Mesenchymal stem cell (in vitro differentiated cells and primary cell): ENCODE measurements around the gene KLF7.

Experiments
- DNase-seq: peaks from one replicate; pipeline ENCODE4 v3.0.0-alpha.2; 2013
- H2AFZ ChIP-seq: one replicate; pipeline ENCODE4 v1.6.1; 2013; ENCODE audit warnings: low read depth, mild to moderate bottlenecking, control low read depth, inconsistent platforms, low read length, moderate library complexity
- H2AK5ac ChIP-seq: 2 replicates; pipeline ENCODE4 v1.6.1; 2013; ENCODE audit warnings: low read length, moderate library complexity, mild to moderate bottlenecking, inconsistent platforms; ENCODE audit not compliant: severe bottlenecking
- H2BK120ac ChIP-seq: one replicate; pipeline ENCODE4 v1.6.1; 2013; ENCODE audit warnings: low read depth, mild to moderate bottlenecking, inconsistent platforms, low read length, moderate library complexity
- H2BK12ac ChIP-seq, 2 experiments: one replicate each; pipeline ENCODE4 v1.6.1; 2013; ENCODE audit warnings: inconsistent platforms in 2 of 2, low read length in 2 of 2, mild to moderate bottlenecking in 2 of 2, moderate library complexity in 2 of 2, control low read depth in 1 of 2
- H2BK15ac ChIP-seq: one replicate; pipeline ENCODE4 v1.6.1; 2013; ENCODE audit warnings: mild to moderate bottlenecking, low read depth, inconsistent platforms; ENCODE audit not compliant: poor library complexity, severe bottlenecking
- H2BK5ac ChIP-seq: 2 replicates; pipeline ENCODE4 v1.6.1; 2013; ENCODE audit warnings: low read depth, mild to moderate bottlenecking, low read length, control low read depth, inconsistent platforms; ENCODE audit not compliant: poor library complexity, severe bottlenecking
- H3K14ac ChIP-seq, 2 experiments: one replicate each; pipeline ENCODE4 v1.6.1; 2013; ENCODE audit warnings: inconsistent platforms in 2 of 2, low read length in 2 of 2, control low read depth in 1 of 2, mild to moderate bottlenecking in 1 of 2, moderate library complexity in 1 of 2
- H3K18ac ChIP-seq, 2 experiments: one replicate each; pipeline ENCODE4 v1.6.1; 2013; ENCODE audit warnings: inconsistent platforms in 2 of 2, low read length in 2 of 2, control low read depth in 1 of 2, low read depth in 1 of 2, mild to moderate bottlenecking in 1 of 2
- H3K23ac ChIP-seq, 2 experiments: one replicate each; pipeline ENCODE4 v1.6.1; 2013; ENCODE audit warnings: inconsistent platforms in 2 of 2, low read length in 2 of 2, mild to moderate bottlenecking in 2 of 2, moderate library complexity in 2 of 2, control low read depth in 1 of 2
- H3K27ac ChIP-seq: 2 replicates; pipeline ENCODE4 v1.5.1; 2013; ENCODE audit warnings: mild to moderate bottlenecking, moderate library complexity, low read length, control low read depth, inconsistent platforms; ENCODE audit not compliant: poor library complexity, severe bottlenecking
- H3K27me3 ChIP-seq, 2 experiments: 2 replicates each; pipeline versions ENCODE4 v1.6.1 to v1.7.0; 2013; ENCODE audit warnings: low read length in 2 of 2, mild to moderate bottlenecking in 2 of 2, moderate library complexity in 2 of 2, control low read depth in 1 of 2, inconsistent platforms in 1 of 2; ENCODE audit not compliant: control insufficient read depth in 1 of 2, insufficient read depth in 1 of 2
- H3K36me3 ChIP-seq, 2 experiments: 2 replicates each; pipeline versions ENCODE4 v1.6.1 to v1.7.0; 2013; ENCODE audit warnings: low read length in 2 of 2, control low read depth in 1 of 2, inconsistent platforms in 1 of 2, low read depth in 1 of 2, mild to moderate bottlenecking in 1 of 2; ENCODE audit not compliant: insufficient read depth in 2 of 2, control insufficient read depth in 1 of 2
- H3K4ac ChIP-seq, 2 experiments: one replicate each; pipeline ENCODE4 v1.6.1; 2013; ENCODE audit warnings: inconsistent platforms in 2 of 2, low read length in 2 of 2, mild to moderate bottlenecking in 2 of 2, moderate library complexity in 2 of 2, control low read depth in 1 of 2, low read depth in 1 of 2
- H3K4me1 ChIP-seq: 2 replicates; pipeline ENCODE4 v1.6.1; 2013; ENCODE audit warnings: low read depth, low read length, control low read depth; ENCODE audit not compliant: control insufficient read depth, insufficient read depth
- H3K4me2 ChIP-seq: 2 replicates; pipeline ENCODE4 v1.6.1; 2013; ENCODE audit warnings: low read length, mild to moderate bottlenecking, inconsistent platforms; ENCODE audit not compliant: poor library complexity, severe bottlenecking
- H3K4me3 ChIP-seq, 2 experiments: 2 replicates each; pipeline versions ENCODE4 v1.5.1 to v1.7.0; 2013; ENCODE audit warnings: low read length in 2 of 2, mild to moderate bottlenecking in 2 of 2, control low read depth in 1 of 2, low read depth in 1 of 2; ENCODE audit not compliant: insufficient read depth in 1 of 2
- H3K79me1 ChIP-seq: replicated peaks from 2 replicates; pipeline ENCODE4 v1.6.1; 2013; ENCODE audit warnings: mild to moderate bottlenecking, control low read depth, low read length, inconsistent platforms; ENCODE audit not compliant: poor library complexity, severe bottlenecking
- H3K9ac ChIP-seq: 2 replicates; pipeline ENCODE4 v1.7.0; 2013; ENCODE audit warnings: mild to moderate bottlenecking, low read length, moderate library complexity
- H3K9me3 ChIP-seq: 2 replicates; pipeline ENCODE4 v1.7.0; 2013; ENCODE audit warnings: mild to moderate bottlenecking, low read length; ENCODE audit not compliant: control insufficient read depth
- H4K8ac ChIP-seq: one replicate; pipeline ENCODE4 v1.6.1; 2013; ENCODE audit warnings: inconsistent platforms, mild to moderate bottlenecking, low read length, moderate library complexity
- H4K91ac ChIP-seq: one replicate; pipeline ENCODE4 v1.6.1; 2013; ENCODE audit warnings: mild to moderate bottlenecking, low read length, inconsistent platforms
- WGBS: methylation state at CpG from one replicate; pipeline ENCODE4 v1.1.7; 2013; ENCODE audit warnings: mixed read lengths; 5-methylcytosine and 5-hydroxymethylcytosine counted together

KLF7 gene

GRCh38 chr2:207101984-207102383, 63.8 kb downstream of the KLF7 start:
- no peak overlapping the region for H3K4me3 ChIP-seq
- no peak overlapping the region for H4K91ac ChIP-seq
- H4K8ac ChIP-seq: no peak overlapping the region
- peaks cover 2% of the 10 kb centered on the region for H3K4me1 ChIP-seq
- peaks cover 17 to 66% of the 10 kb centered on the region in 2 experiments for H3K36me3 ChIP-seq
- no peak overlapping the region for H3K9ac ChIP-seq
- no peak overlapping the region for H3K4ac ChIP-seq
- no peak overlapping the region for H2BK15ac ChIP-seq
- H2BK12ac ChIP-seq: no peak overlapping the region
- 91% methylated on average over 1 of the region's 1 CpG for WGBS
- no peak overlapping the region for H3K4me2 ChIP-seq
- no peak overlapping the region for H3K27ac ChIP-seq
- no peak overlapping the region for H3K18ac ChIP-seq
- H2AK5ac ChIP-seq: no peak overlapping the region
- H3K9me3 ChIP-seq: no peaks in the 10 kb centered on the region
- no peak for DNase-seq
- H3K79me1 ChIP-seq: peaks cover 30% of the 10 kb centered on the region
- H3K14ac ChIP-seq: no peak overlapping the region
- H2BK120ac ChIP-seq: no peak overlapping the region
- no peaks in the 10 kb centered on the region for H3K27me3 ChIP-seq
- no peak overlapping the region for H2BK5ac ChIP-seq
- H2AFZ ChIP-seq: no peak overlapping the region
- no peak overlapping the region for H3K23ac ChIP-seq

- H3K9me3 ChIP-seq: no peaks in the 10 kb centered on the region
- no peak overlapping the region for H4K8ac ChIP-seq
- H3K27ac ChIP-seq: no peak overlapping the region
- 95% methylated on average over 4 of the region's 4 CpGs for WGBS
- H3K79me1 ChIP-seq: peaks cover 25% of the 10 kb centered on the region
- H3K4me2 ChIP-seq: no peak overlapping the region
- H3K4ac ChIP-seq: no peak overlapping the region
- no peak overlapping the region for H2BK5ac ChIP-seq
- H3K18ac ChIP-seq: no peak overlapping the region
- H3K23ac ChIP-seq: no peak overlapping the region
- H3K36me3 ChIP-seq: peaks cover 7 to 36% of the 10 kb centered on the region in 2 experiments
- H3K4me3 ChIP-seq: no peak overlapping the region
- H3K4me1 ChIP-seq: peaks cover 2% of the 10 kb centered on the region
- H4K91ac ChIP-seq: no peak overlapping the region
- no peak overlapping the region for H2AFZ ChIP-seq
- H3K9ac ChIP-seq: no peak overlapping the region
- no peak overlapping the region for H2BK15ac ChIP-seq
- no peak overlapping the region for H2BK120ac ChIP-seq
- DNase-seq: no peak
- H3K27me3 ChIP-seq: no peaks in the 10 kb centered on the region
- no peak overlapping the region for H2AK5ac ChIP-seq
- no peak overlapping the region for H3K14ac ChIP-seq
- H2BK12ac ChIP-seq: peak overlapping the region in 1 of 2 experiments; percentile 3
Observed at GRCh38 chr2:207097278-207097677, 68.5 kb downstream of the KLF7 start.

- Histone ChIP-seq H3K4ac (no peak overlapping the region), H3K36me3 (peaks cover 7 to 31% of the 10 kb centered on the region in 2 experiments), H3K23ac (no peak overlapping the region), H2BK12ac (no peak overlapping the region), H4K91ac (no peak overlapping the region), H2BK5ac (no peak overlapping the region), H2AK5ac (no peak overlapping the region), H2BK120ac (no peak overlapping the region), H2AFZ (no peak overlapping the region), H3K79me1 (peaks cover 26% of the 10 kb centered on the region), H3K27ac (no peak overlapping the region), H4K8ac (no peak overlapping the region), H3K4me3 (no peak overlapping the region), H3K18ac (no peak overlapping the region), H3K9ac (no peak overlapping the region), H3K4me1 (peaks cover 2% of the 10 kb centered on the region), H2BK15ac (no peak overlapping the region), H3K4me2 (no peak overlapping the region), H3K27me3 (no peaks in the 10 kb centered on the region), H3K9me3 (no peaks in the 10 kb centered on the region), H3K14ac (no peak overlapping the region)
- WGBS: 85% methylated on average over 4 of the region's 6 CpGs
- no peak for DNase-seq
Observed at GRCh38 chr2:207095963-207096362, 69.8 kb downstream of the KLF7 start.

GRCh38 chr2:207093234-207093633, 72.5 kb downstream of the KLF7 start:
- whole genome bisulfite sequencing: 83% methylated on average over 6 of the region's 6 CpGs

More at GRCh38 chr2:207093234-207093633, 72.5 kb downstream of the KLF7 start:
- Histone ChIP-seq H3K27me3 (no peaks in the 10 kb centered on the region), H3K4ac (no peak overlapping the region), H3K36me3 (peaks cover 11 to 30% of the 10 kb centered on the region in 2 experiments), H3K9ac (no peak overlapping the region), H3K14ac (no peak overlapping the region), H4K91ac (no peak overlapping the region), H3K79me1 (peaks cover 29% of the 10 kb centered on the region), H3K23ac (no peak overlapping the region), H2BK120ac (no peak overlapping the region), H3K27ac (no peak overlapping the region), H2BK5ac (no peak overlapping the region), H3K18ac (peak overlapping the region in 1 of 2 experiments; percentile 28), H2AK5ac (no peak overlapping the region), H4K8ac (peak overlapping the region; percentile 33), H3K4me1 (peaks cover 2% of the 10 kb centered on the region), H3K9me3 (no peaks in the 10 kb centered on the region), H2BK12ac (no peak overlapping the region), H3K4me2 (no peak overlapping the region), H3K4me3 (no peak overlapping the region), H2AFZ (no peak overlapping the region), H2BK15ac (no peak overlapping the region)
- no peak for DNase-seq
